Kidney (tissue), 14 donors: Measurements from ENCODE around the gene SLC13A2. TPM values are rescaled to one million over a fixed set of nuclear protein-coding genes. Genes with fewer than 3 reads are reported as not detected.

ENCODE experiments used
- DNase-seq, 5 donors: peaks; one replicate each; pipeline ENCODE4 v3.0.0-alpha.2; 2013 to 2020
- FAIRE-seq: peaks from 2 replicates; lab custom pipeline; 2012; peaks lifted over from hg19 to GRCh38; lab: Jason Lieb, UNC
- H3K27ac ChIP-seq, 2 donors: one replicate each; pipeline ENCODE4 v1.7.0; 2013; ENCODE audit warnings: low read depth in 2 of 2, low read length in 2 of 2, inconsistent platforms in 1 of 2
- H3K27me3 ChIP-seq: one replicate; pipeline ENCODE4 v1.7.1; 2013; ENCODE audit warnings: low read length, inconsistent platforms; ENCODE audit not compliant: control insufficient read depth, insufficient read depth
- H3K36me3 ChIP-seq, 3 donors: one replicate each; pipeline versions ENCODE4 v1.7.0 to v1.7.1; 2013; ENCODE audit warnings: low read length in 3 of 3, control low read depth in 1 of 3, inconsistent platforms in 1 of 3; ENCODE audit not compliant: insufficient read depth in 3 of 3, control insufficient read depth in 2 of 3
- H3K4me1 ChIP-seq, 3 donors: one replicate each; pipeline versions ENCODE4 v1.7.0 to v1.7.1; 2013; ENCODE audit warnings: low read length in 3 of 3, inconsistent platforms in 1 of 3, low read depth in 1 of 3; ENCODE audit not compliant: control insufficient read depth in 2 of 3, insufficient read depth in 2 of 3
- H3K4me3 ChIP-seq, 3 donors: one replicate each; pipeline versions ENCODE4 v1.7.0 to v1.8.1; 2013; ENCODE audit warnings: low read length in 3 of 3, control low read depth in 1 of 3, inconsistent platforms in 1 of 3
- H3K9ac ChIP-seq, 3 donors: one replicate each; pipeline versions ENCODE4 v1.7.0 to v1.7.1; 2013; ENCODE audit warnings: low read length in 3 of 3, control low read depth in 1 of 3, inconsistent platforms in 1 of 3
- H3K9me3 ChIP-seq, 3 donors: one replicate each; pipeline versions ENCODE4 v1.7.0 to v1.7.1; 2013; ENCODE audit warnings: low read length in 3 of 3, control low read depth in 1 of 3, inconsistent platforms in 1 of 3; ENCODE audit not compliant: control insufficient read depth in 2 of 3, insufficient read depth in 1 of 3
- CTCF ChIP-seq: IDR thresholded peaks from 3 replicates; pipeline ENCODE4 v1.5.1; 2012; ENCODE audit warnings: mild to moderate bottlenecking, moderate library complexity, borderline replicate concordance; ENCODE audit not compliant: insufficient read depth; ENCODE audit errors: extremely low read depth
- intact Hi-C: fragments of 100-400 bp; cut with DNase I; formaldehyde crosslinking; loops from one replicate; pipeline ENCODE4 v1.11.1; 2022
- polyA plus RNA-seq: library from polyadenylated mRNA; stranded (reverse); fragments of 350-450 nt; fragmentation: Illumina TruSeq; extraction: RNeasy Lipid Tissue Mini Kit (QIAGEN cat#74804); gene quantifications from one replicate; pipeline ENCODE4 v1.2.3, GENCODE V29; 2014; ENCODE audit warnings: low read depth, low replicate concordance; ENCODE audit not compliant: insufficient read depth
- total RNA-seq: library from RNA; stranded (reverse); fragmentation: NEBNext Ultra II Directional; extraction: Animal tissue kit (Norgen Biotek cat#: 25700); gene quantifications from one replicate; pipeline ENCODE4 v1.2.1, GENCODE V29; 2021
- donor health status: control.
- donor health status: control.
- donor health status: control.
- donor health status: control.
- donor health status: control.
- donor health status: DM: yes; HTN: yes; CAD: no.
- donor health status: Normal renal cell carcinoma (clear cell type).

The SLC13A2 gene
- total and polyA plus RNA-seq, 2 donors from 2014 or later: 1.1 to 69.0 TPM

GRCh38 chr17:28532050-28532960 is 58.9 kb downstream of the SLC13A2 start:
- TF ChIP-seq CTCF: no peak
- Histone ChIP-seq H3K9me3 (no peaks in the 10 kb centered on the region), H3K4me3 (no peak overlapping the region), H3K4me1 (no peaks in the 10 kb centered on the region), H3K9ac (no peak overlapping the region), H3K27me3 (no peaks in the 10 kb centered on the region), H3K36me3 (no peaks in the 10 kb centered on the region), H3K27ac (no peak overlapping the region)
- DNase-seq (peak in 3 of 5 donors; percentile 59 to 70 (median 66)), FAIRE-seq (no peak)
- intact Hi-C loops: no loop called here

- Histone ChIP-seq H3K9ac (no peak overlapping the region), H3K27ac (no peak overlapping the region), H3K4me3 (no peak overlapping the region), H3K36me3 (no peaks in the 10 kb centered on the region), H3K9me3 (no peaks in the 10 kb centered on the region), H3K27me3 (no peaks in the 10 kb centered on the region), H3K4me1 (no peaks in the 10 kb centered on the region)
- DNase-seq (peak in 2 of 5 donors; percentile 53 to 84), FAIRE-seq (no peak)
- no peak for TF ChIP-seq CTCF
- intact Hi-C loops: no loop called here
Observed at GRCh38 chr17:28533091-28533807, 59.8 kb downstream of the SLC13A2 start.

DNA sequence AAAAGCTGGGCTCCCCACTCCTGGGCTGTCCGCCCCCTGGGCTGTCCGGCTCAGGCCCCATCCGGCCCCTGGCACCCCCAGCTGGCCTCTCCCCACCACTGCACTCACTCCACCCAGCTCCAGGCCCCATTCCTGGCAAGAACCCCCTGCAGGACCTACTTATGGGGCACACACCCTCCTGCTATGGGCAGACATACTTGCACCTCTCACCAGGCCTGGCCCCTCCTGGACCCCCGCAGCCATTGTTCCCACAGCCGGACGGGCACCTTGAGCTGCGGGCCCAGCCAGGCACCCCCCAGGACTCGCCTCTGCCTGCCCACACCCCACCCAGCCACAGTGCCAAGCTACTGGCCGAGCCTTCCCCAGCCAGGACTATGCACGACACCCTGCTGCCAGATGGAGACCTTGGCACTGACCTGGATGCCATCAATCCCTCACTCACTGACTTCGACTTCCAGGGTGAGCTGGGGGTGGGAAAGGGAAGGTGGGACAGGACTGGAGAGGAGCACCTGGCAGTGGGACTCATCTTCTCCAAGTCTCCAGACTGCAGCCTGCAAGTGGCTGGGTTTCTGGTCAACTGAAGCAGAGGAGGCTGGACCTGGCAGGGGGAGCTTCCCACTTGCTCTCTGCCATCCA is 61.4 kb downstream of the SLC13A2 start:
- no peak overlapping the region for H3K9ac ChIP-seq
- no peaks in the 10 kb centered on the region for H3K36me3 ChIP-seq
- H3K4me3 ChIP-seq: no peak overlapping the region
- no peaks in the 10 kb centered on the region for H3K4me1 ChIP-seq
- no peak for TF ChIP-seq CTCF
- FAIRE-seq: no peak
- no peak for DNase-seq
- no peaks in the 10 kb centered on the region for H3K9me3 ChIP-seq
- intact Hi-C loops: loop anchor here (5.0 kb wide), 1 partner anchor 38 kb away; no protein-coding TSS in a partner anchor
- no peak overlapping the region for H3K27ac ChIP-seq
- no peaks in the 10 kb centered on the region for H3K27me3 ChIP-seq
